H1 (cell line): ENCODE data around the gene TUBA3D. TPM values are rescaled to one million over a fixed set of nuclear protein-coding genes. Genes with fewer than 3 reads are reported as not detected.
A peak's percentile ranks its signal among the peaks of the same experiment; 100 is the strongest.
"Not testable (repeated sequence)": the region's sequence is repeated elsewhere in the genome, so short reads cannot be mapped to it uniquely, and the experiment has no call there.

Source experiments
- CTCF ChIA-PET: fragments of 300-600 bp; sonication (Branson Sonifier 250); formaldehyde crosslinking; loops from one replicate; lab custom pipeline; 2021; ENCODE audit not compliant: partially characterized antibody; lab: Charles Lee
- POLR2A ChIA-PET: fragments of 300-600 bp; sonication (Branson Sonifier 250); formaldehyde crosslinking; loops from one replicate; lab custom pipeline; 2021; ENCODE audit warnings: inconsistent platforms; ENCODE audit not compliant: partially characterized antibody; lab: Charles Lee
- DNase-seq, 2 experiments: peaks; one replicate each; pipeline versions ENCODE4 v3.0.0 to v3.0.0-alpha.2; 2010 to 2022; ENCODE audit warnings: low spot score in 2 of 2, low read depth in 1 of 2, mixed read lengths in 1 of 2
- FAIRE-seq: peaks from 2 replicates; lab custom pipeline; 2011; peaks lifted over from hg19 to GRCh38; lab: Jason Lieb, UNC
- H2AFZ ChIP-seq: 2 replicates; pipeline ENCODE4 v1.8.1; 2012; ENCODE audit warnings: low read length, inconsistent platforms
- H2AK5ac ChIP-seq: 2 replicates; pipeline ENCODE4 v1.6.1; 2013; ENCODE audit warnings: low read depth, low read length
- H2BK120ac ChIP-seq: replicated peaks from 2 replicates; pipeline ENCODE3; 2013; ENCODE audit warnings: low read depth, low read length, inconsistent platforms
- H2BK12ac ChIP-seq: 2 replicates; pipeline ENCODE4 v1.6.1; 2013; ENCODE audit warnings: low read depth, low read length
- H2BK15ac ChIP-seq: 2 replicates; pipeline ENCODE4 v1.6.1; 2013; ENCODE audit warnings: low read length
- H2BK20ac ChIP-seq: 2 replicates; pipeline ENCODE4 v1.6.1; 2013; ENCODE audit warnings: low read length
- H2BK5ac ChIP-seq: 2 replicates; pipeline ENCODE4 v1.6.1; 2013; ENCODE audit warnings: low read depth, low read length
- H3K14ac ChIP-seq: 2 replicates; pipeline ENCODE4 v1.6.1; 2013; ENCODE audit warnings: inconsistent platforms; ENCODE audit not compliant: insufficient read length
- H3K18ac ChIP-seq: 2 replicates; pipeline ENCODE4 v1.6.1; 2013; ENCODE audit warnings: low read length; ENCODE audit errors: extremely low read depth
- H3K23ac ChIP-seq: 2 replicates; pipeline ENCODE4 v1.6.1; 2013; ENCODE audit warnings: inconsistent platforms; ENCODE audit not compliant: insufficient read length
- H3K23me2 ChIP-seq: 2 replicates; pipeline ENCODE4 v1.6.1; 2013; ENCODE audit warnings: low read depth, low read length
- H3K27ac ChIP-seq: 2 replicates; pipeline ENCODE4 v1.6.1; 2011; ENCODE audit warnings: low read depth, low read length, inconsistent platforms
- H3K27me3 ChIP-seq, 4 experiments: replicated peaks in 1 of 4; 1 replicate in 1 of 4; 2 replicates in 3 of 4; pipeline versions ENCODE4 v1.6.1 to v1.8.1; 2011 to 2013; ENCODE audit warnings: low read length in 3 of 4, mild to moderate bottlenecking in 3 of 4, inconsistent platforms in 2 of 4, mixed read lengths in 2 of 4, moderate library complexity in 1 of 4; ENCODE audit not compliant: control insufficient read depth in 3 of 4, insufficient read depth in 3 of 4; ENCODE audit errors: extremely low read depth in 1 of 4
- H3K36me3 ChIP-seq, 4 experiments: 2 replicates each; pipeline versions ENCODE4 v1.6.1 to v1.8.1; 2011 to 2013; ENCODE audit warnings: mild to moderate bottlenecking in 4 of 4, low read length in 3 of 4, moderate library complexity in 2 of 4, control low read depth in 1 of 4, inconsistent platforms in 1 of 4; ENCODE audit not compliant: insufficient read depth in 4 of 4, control insufficient read depth in 2 of 4
- H3K4ac ChIP-seq: replicated peaks from 2 replicates; pipeline ENCODE3; 2013; ENCODE audit warnings: low read length, low read depth, mixed read lengths, inconsistent platforms; ENCODE audit not compliant: insufficient read length
- H3K4me1 ChIP-seq, 4 experiments: replicated peaks in 1 of 4; 1 replicate in 1 of 4; 2 replicates in 3 of 4; pipeline versions ENCODE4 v1.6.1 to v1.8.1; 2011 to 2013; ENCODE audit warnings: low read length in 3 of 4, inconsistent platforms in 2 of 4, mixed read lengths in 1 of 4; ENCODE audit not compliant: insufficient read depth in 4 of 4, control insufficient read depth in 3 of 4
- H3K4me2 ChIP-seq, 2 experiments: 2 replicates each; pipeline versions ENCODE4 v1.6.1 to v1.8.1; 2011 to 2013; ENCODE audit warnings: low read depth in 2 of 2, low read length in 2 of 2, control low read depth in 1 of 2, inconsistent platforms in 1 of 2, mild to moderate bottlenecking in 1 of 2; ENCODE audit not compliant: insufficient read depth in 1 of 2
- H3K4me3 ChIP-seq, 4 experiments: fragments of 200-600, 300-600 bp in 1 of 4; sonication (generic), shearing (Covaris generic), sonication (Bioruptor Twin) in 1 of 4; 2 replicates each; pipeline versions ENCODE4 v1.5.1 to v1.8.1; 2011 to 2016; ENCODE audit warnings: low read length in 4 of 4, low read depth in 3 of 4, control low read depth in 2 of 4, inconsistent platforms in 2 of 4, mild to moderate bottlenecking in 2 of 4, mixed read lengths in 1 of 4, moderate library complexity in 1 of 4; ENCODE audit not compliant: insufficient read depth in 2 of 4; ENCODE audit errors: extremely low read depth in 1 of 4
- H3K56ac ChIP-seq: replicated peaks from 2 replicates; pipeline ENCODE3; 2013; ENCODE audit warnings: low read depth, mild to moderate bottlenecking, mixed read lengths, low read length, inconsistent platforms; ENCODE audit not compliant: insufficient read length
- H3K79me1 ChIP-seq: 2 replicates; pipeline ENCODE4 v1.6.1; 2013; ENCODE audit warnings: low read depth, low read length, control low read depth
- H3K79me2 ChIP-seq, 2 experiments: 2 replicates each; pipeline versions ENCODE4 v1.6.1 to v1.8.1; 2012 to 2013; ENCODE audit warnings: low read length in 2 of 2, mild to moderate bottlenecking in 2 of 2, inconsistent platforms in 1 of 2; ENCODE audit not compliant: insufficient read depth in 2 of 2, control insufficient read depth in 1 of 2
- H3K9ac ChIP-seq, 4 experiments: replicated peaks in 1 of 4; 1 replicate in 1 of 4; 2 replicates in 3 of 4; pipeline versions ENCODE4 v1.6.1 to v1.8.1; 2011 to 2013; ENCODE audit warnings: low read depth in 3 of 4, low read length in 3 of 4, control low read depth in 2 of 4, mild to moderate bottlenecking in 2 of 4, moderate library complexity in 2 of 4, inconsistent platforms in 1 of 4; ENCODE audit errors: extremely low read depth in 1 of 4
- H3K9me3 ChIP-seq, 2 experiments: 2 replicates each; pipeline versions ENCODE4 v1.6.1 to v1.8.1; 2012 to 2013; ENCODE audit warnings: mild to moderate bottlenecking in 2 of 2, moderate library complexity in 2 of 2, control low read depth in 1 of 2, inconsistent platforms in 1 of 2, low read depth in 1 of 2, low read length in 1 of 2, mixed read lengths in 1 of 2; ENCODE audit not compliant: insufficient read depth in 2 of 2
- H4K20me1 ChIP-seq, 2 experiments: replicated peaks in 1 of 2; 2 replicates each; pipeline versions ENCODE3 to v1.8.1; 2011 to 2013; ENCODE audit warnings: inconsistent platforms in 2 of 2, low read length in 2 of 2, mild to moderate bottlenecking in 1 of 2; ENCODE audit not compliant: insufficient read depth in 2 of 2, control insufficient read depth in 1 of 2
- H4K5ac ChIP-seq: 2 replicates; pipeline ENCODE4 v1.6.1; 2013; ENCODE audit warnings: low read length, low read depth, mixed read lengths, inconsistent platforms; ENCODE audit not compliant: insufficient read length
- H4K8ac ChIP-seq: 2 replicates; pipeline ENCODE4 v1.8.0; 2013; ENCODE audit warnings: mild to moderate bottlenecking, moderate library complexity, low read length, inconsistent platforms; ENCODE audit not compliant: insufficient read depth; ENCODE audit errors: extremely low read depth
- H4K91ac ChIP-seq: replicated peaks from 2 replicates; pipeline ENCODE3; 2013; ENCODE audit warnings: low read length, mixed read lengths, inconsistent platforms; ENCODE audit not compliant: insufficient read length
- WGBS, 2 experiments: shearing (Covaris generic) in 1 of 2; methylation state at CpG; one replicate each; pipeline versions ENCODE4 v1.1.6 to v1.1.7; 2013 to 2015; ENCODE audit warnings: low lambda C conversion rate in 2 of 2, mixed read lengths in 2 of 2, inconsistent platforms in 1 of 2, low coverage in 1 of 2, missing lambda C conversion rate in 1 of 2; ENCODE audit not compliant: insufficient replicate concordance in 2 of 2, insufficient coverage in 1 of 2, insufficient read length in 1 of 2; ENCODE audit errors: extremely low coverage in 1 of 2, missing lambda C conversion rate in 1 of 2; 5-methylcytosine and 5-hydroxymethylcytosine counted together
- polyA plus RNA-seq, 7 experiments: library from polyadenylated mRNA; depleted of rRNA in 3 of 7; stranded (reverse) in 5 of 7; unstranded in 2 of 7; fragments of >200 nt in 5 of 7; fragments of 200-250 nt in 2 of 7; gene quantifications; 1 replicate in 5 of 7; 2 replicates in 1 of 7; 4 replicates in 1 of 7; pipeline versions ENCODE4 v1.2.1 to v1.2.3, GENCODE V29; 2011 to 2013; ENCODE audit warnings: missing spikeins in 2 of 7, mixed read lengths in 2 of 7
- total RNA-seq: library from RNA; stranded (reverse); fragmentation: NEBNext Ultra II Directional; extraction: Animal tissue kit (Norgen Biotek cat#: 25700); gene quantifications from 2 replicates; pipeline ENCODE4 v1.2.1, GENCODE V29; 2021

Gene TUBA3D
- total and polyA plus RNA-seq, 2 of the 8 experiments (the other 6 are each of a cell fraction or from before 2014, with no cell fraction given): 0.15 TPM; not detected in 1

DNA sequence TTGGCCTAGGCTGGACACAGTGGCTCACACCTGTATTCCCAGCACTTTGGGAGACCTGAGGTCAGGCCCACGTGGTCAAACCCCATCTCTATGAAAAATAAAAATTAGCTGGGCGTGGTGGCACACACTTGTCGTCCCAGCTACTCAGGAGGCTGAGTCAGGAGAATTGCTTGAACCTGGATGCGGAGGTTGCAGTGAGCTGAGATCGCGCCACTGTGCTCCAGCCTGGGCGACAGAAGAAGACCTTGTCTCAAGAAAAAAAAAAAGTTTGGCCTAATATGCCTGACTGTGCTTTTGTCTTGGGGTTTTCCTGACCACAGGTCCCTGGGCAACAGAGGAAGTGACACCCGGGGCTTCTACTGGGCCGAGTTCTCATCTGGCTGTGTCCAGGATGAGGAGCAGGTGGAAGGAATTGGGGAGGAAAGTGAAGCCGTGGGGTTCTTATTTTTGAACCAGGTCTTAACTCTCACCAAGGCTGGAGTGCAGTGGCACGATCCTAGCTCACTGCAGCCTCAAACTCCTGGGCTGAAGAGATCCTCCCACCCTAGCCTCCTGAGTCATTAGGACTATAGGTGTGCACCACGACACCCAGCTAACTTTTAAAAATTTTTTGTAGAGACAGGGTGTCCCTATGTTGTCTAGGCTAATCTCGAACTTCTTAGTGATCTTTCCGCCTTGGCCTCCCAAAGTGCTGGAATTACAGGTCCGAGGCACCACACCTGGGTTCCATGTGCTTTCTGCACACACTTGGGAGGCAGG is 38.7 kb downstream of the TUBA3D start:
- DNase-seq: peak in 1 of 2 experiments; percentile 37
- H2AFZ ChIP-seq, H3K9me3 ChIP-seq, FAIRE-seq, H3K9ac ChIP-seq, H3K56ac ChIP-seq, H4K91ac ChIP-seq, H3K79me2 ChIP-seq, H2BK12ac ChIP-seq, H3K79me1 ChIP-seq, H3K4ac ChIP-seq, H3K18ac ChIP-seq, H3K27ac ChIP-seq, H4K8ac ChIP-seq, H2BK5ac ChIP-seq, H3K14ac ChIP-seq, CTCF ChIA-PET, H2BK20ac ChIP-seq, H3K4me2 ChIP-seq, H3K23me2 ChIP-seq, H2BK120ac ChIP-seq, H3K23ac ChIP-seq, H3K27me3 ChIP-seq, H3K4me3 ChIP-seq, H4K20me1 ChIP-seq, H4K5ac ChIP-seq, H2BK15ac ChIP-seq, H2AK5ac ChIP-seq, H3K4me1 ChIP-seq: not testable (repeated sequence)
- H3K36me3 ChIP-seq: peaks cover 2 to 37% (median 11%) of the 10 kb centered on the region in 4 experiments; a peak in 6 of 8 replicates
- 93% methylated on average over 15 of the region's 15 CpGs; no CpG with 5 or more reads in 1 of the 2 experiments for WGBS, 2 experiments
- POLR2A ChIA-PET: interaction anchor here (1.0 to 1.3 kb wide), 2 partner anchors 12 to 22 kb away, joined by 3 to 5 read pairs; partner anchors contain the start of gene MZT2A
